GM12891 (cell line): ENCODE data around the gene STARD10.

Source experiments
- POLR2A ChIP-seq: IDR thresholded peaks from 2 replicates; pipeline ENCODE4 v1.6.1; 2011; ENCODE audit warnings: low read depth, low read length, control low read depth
- POLR2AphosphoS5 ChIP-seq: IDR thresholded peaks from 2 replicates; pipeline ENCODE4 v1.6.1; 2011; ENCODE audit warnings: low read depth, low read length, control low read depth
- POU2F2 ChIP-seq: IDR thresholded peaks from 2 replicates; pipeline ENCODE4 v1.6.1; 2011; ENCODE audit warnings: low read depth, mild to moderate bottlenecking, control low read depth, low read length, moderate library complexity

- TF ChIP-seq POLR2A: no peak
- no peak for TF ChIP-seq POU2F2
- no peak for TF ChIP-seq POLR2AphosphoS5
Measured at GRCh38 chr11:72730243-72730642, 63.6 kb downstream of the STARD10 start.
